Fibroblast of skin of right biceps (primary cell): ENCODE results near the gene SEMA6B.
"Not testable (repeated sequence)": the region's sequence is repeated elsewhere in the genome, so short reads cannot be mapped to it uniquely, and the experiment has no call there.

Source experiments
- DNase-seq: peaks from one replicate; pipeline ENCODE4 v3.0.0-alpha.2; 2013

SEMA6B gene

GRCh38 chr19:4570402-4570801, 10.9 kb upstream of the SEMA6B start:
- DNase-seq, result no peak

- DNase-seq, result no peak
Observed at GRCh38 chr19:4568886-4569285, 9.4 kb upstream of the SEMA6B start.

- DNase-seq, result peak; percentile 53
Observed at GRCh38 chr19:4567584-4568071, 8.1 kb upstream of the SEMA6B start.

- no peak for DNase-seq
Observed at GRCh38 chr19:4566402-4567051, 7.0 kb upstream of the SEMA6B start.

- not testable (repeated sequence) for DNase-seq
Observed at GRCh38 chr19:4563562-4563961, 4.1 kb upstream of the SEMA6B start.

- DNase-seq, result not testable (repeated sequence)
Observed at GRCh38 chr19:4562085-4562484, 2.6 kb upstream of the SEMA6B start.

GRCh38 chr19:4557971-4558941, 1.2 kb downstream of the SEMA6B start:
- no peak for DNase-seq

- no peak for DNase-seq
Observed at GRCh38 chr19:4557144-4557970, 2.1 kb downstream of the SEMA6B start.

- peak; percentile 23 for DNase-seq
Observed at GRCh38 chr19:4556597-4557127, 2.8 kb downstream of the SEMA6B start.

- no peak for DNase-seq
Observed at GRCh38 chr19:4555657-4556561, 3.6 kb downstream of the SEMA6B start.

- DNase-seq, result no peak
Observed at GRCh38 chr19:4554717-4555116, 4.8 kb downstream of the SEMA6B start.

GRCh38 chr19:4553775-4554174, 5.7 kb downstream of the SEMA6B start:
- DNase-seq, result no peak

GRCh38 chr19:4553092-4553695, 6.3 kb downstream of the SEMA6B start:
- DNase-seq, result no peak

GRCh38 chr19:4552525-4552819, 7.0 kb downstream of the SEMA6B start:
- DNase-seq, result no peak

- no peak for DNase-seq
Observed at GRCh38 chr19:4550479-4551050, 8.9 kb downstream of the SEMA6B start.

- no peak for DNase-seq
Observed at GRCh38 chr19:4550018-4550417, 9.5 kb downstream of the SEMA6B start.

- DNase-seq, result no peak
Observed at GRCh38 chr19:4548238-4548584, 11.3 kb downstream of the SEMA6B start.

GRCh38 chr19:4547303-4548237, 11.9 kb downstream of the SEMA6B start:
- no peak for DNase-seq

GRCh38 chr19:4543842-4544647, 15.4 kb downstream of the SEMA6B start:
- no peak for DNase-seq
